SU-DHL-6 (cell line): ENCODE results near the gene SPATA32.

ENCODE experiments used
- CTCF ChIP-seq: fragments of 200-600 bp; sonication (generic); IDR thresholded peaks from one replicate; pipeline ENCODE4 v1.5.1; 2017; ENCODE audit warnings: antibody characterized with exemption, mild to moderate bottlenecking, low read length, moderate library complexity; ENCODE audit not compliant: insufficient read depth, poor library complexity, severe bottlenecking
- EZH2phosphoT487 ChIP-seq: fragments of 200-600 bp; sonication (generic), shearing (Covaris generic); conservative IDR thresholded peaks from 2 replicates; pipeline ENCODE4 v1.6.1; 2018; ENCODE audit warnings: mild to moderate bottlenecking, antibody characterized with exemption, low read length, moderate library complexity, mixed read lengths

GRCh38 chr17:45240905-45241327, 21.0 kb downstream of the SPATA32 start:
- TF ChIP-seq CTCF = no peak
- no peak for TF ChIP-seq EZH2phosphoT487
